Measurements from ENCODE around the gene PRPSAP1. TPM values are rescaled to one million over a fixed set of nuclear protein-coding genes. Genes with fewer than 3 reads are reported as not detected.
"Not testable (repeated sequence)": the region's sequence is repeated elsewhere in the genome, so short reads cannot be mapped to it uniquely, and the experiment has no call there.

The PRPSAP1 gene
- total and polyA plus RNA-seq, 2 experiments from 2014 or later = 59.5 to 80.4 TPM

- no peak for DNase-seq (ENCODE audit: low read depth in 1 of 2, low spot score in 1 of 2)
- H3K9me3 ChIP-seq (ENCODE audit: low read depth) = no peaks in the 10 kb centered on the region
- H3K4me3 ChIP-seq = no peak overlapping the region
- H3K27ac ChIP-seq = peak overlapping the region; percentile 90
- no peak for TF ChIP-seq CTCF (IDR thresholded peaks at IDR 0.05; ENCODE audit: low read depth, low read length)
- peaks cover 2% of the 10 kb centered on the region for H3K36me3 ChIP-seq
- peaks cover 54% of the 10 kb centered on the region for H3K4me1 ChIP-seq (ENCODE audit: low read depth)
- H3K27me3 ChIP-seq = no peaks in the 10 kb centered on the region
Measured at GRCh38 chr17:76270127-76270592, 83.6 kb downstream of the PRPSAP1 start.

GRCh38 chr17:76268991-76269981 is 84.4 kb downstream of the PRPSAP1 start:
- H3K9me3 ChIP-seq (ENCODE audit: low read depth) = no peaks in the 10 kb centered on the region
- H3K36me3 ChIP-seq = peaks cover 2% of the 10 kb centered on the region
- peak overlapping the region; percentile 8 for H3K4me3 ChIP-seq
- peak overlapping the region; percentile 90 for H3K27ac ChIP-seq
- no peaks in the 10 kb centered on the region for H3K27me3 ChIP-seq
- no peak for TF ChIP-seq CTCF (IDR thresholded peaks at IDR 0.05; ENCODE audit: low read depth, low read length)
- DNase-seq (ENCODE audit: low read depth in 1 of 2, low spot score in 1 of 2) = peak in 1 of 2 donors; percentile 73
- peaks cover 57% of the 10 kb centered on the region for H3K4me1 ChIP-seq (ENCODE audit: low read depth)

GRCh38 chr17:76268015-76268749 is 85.5 kb downstream of the PRPSAP1 start:
- TF ChIP-seq CTCF (IDR thresholded peaks at IDR 0.05; ENCODE audit: low read depth, low read length) = no peak
- Histone ChIP-seq H3K27ac (peak overlapping the region; percentile 90), H3K4me3 (no peak overlapping the region), H3K27me3 (no peaks in the 10 kb centered on the region), H3K4me1 (ENCODE audit: low read depth) (peaks cover 57% of the 10 kb centered on the region), H3K36me3 (peaks cover 2% of the 10 kb centered on the region), H3K9me3 (ENCODE audit: low read depth) (no peaks in the 10 kb centered on the region)
- peak in 1 of 2 donors; percentile 93 for DNase-seq (ENCODE audit: low read depth in 1 of 2, low spot score in 1 of 2)

- peak overlapping the region; percentile 90 for H3K27ac ChIP-seq
- H3K27me3 ChIP-seq; H3K4me3 ChIP-seq; H3K36me3 ChIP-seq; H3K9me3 ChIP-seq (ENCODE audit: low read depth); DNase-seq (ENCODE audit: low read depth in 1 of 2, low spot score in 1 of 2): not testable (repeated sequence)
- H3K4me1 ChIP-seq (ENCODE audit: low read depth) = peaks cover 55% of the 10 kb centered on the region
Measured at GRCh38 chr17:76267581-76268001, 86.1 kb downstream of the PRPSAP1 start.

- H3K9me3 ChIP-seq (ENCODE audit: low read depth) = no peaks in the 10 kb centered on the region
- DNase-seq (ENCODE audit: low read depth in 1 of 2, low spot score in 1 of 2) = no peak
- TF ChIP-seq CTCF (IDR thresholded peaks at IDR 0.05; ENCODE audit: low read depth, low read length) = no peak
- peak overlapping the region; percentile 80 for H3K27ac ChIP-seq
- H3K27me3 ChIP-seq = no peaks in the 10 kb centered on the region
- H3K4me3 ChIP-seq = peak overlapping the region; percentile 99
- H3K4me1 ChIP-seq (ENCODE audit: low read depth) = peaks cover 50% of the 10 kb centered on the region
- peaks cover 2% of the 10 kb centered on the region for H3K36me3 ChIP-seq
Measured at GRCh38 chr17:76267051-76267576, 86.6 kb downstream of the PRPSAP1 start.
